ENCODE measurements around the gene LIPT1.
"Not testable (repeated sequence)": the region's sequence is repeated elsewhere in the genome, so short reads cannot be mapped to it uniquely, and the experiment has no call there.

The LIPT1 gene

GRCh38 chr2:99171377-99172140, 16.8 kb downstream of the LIPT1 start:
- DNase-seq (ENCODE audit: low read depth in 1 of 2, low spot score in 1 of 2) = no peak

DNA sequence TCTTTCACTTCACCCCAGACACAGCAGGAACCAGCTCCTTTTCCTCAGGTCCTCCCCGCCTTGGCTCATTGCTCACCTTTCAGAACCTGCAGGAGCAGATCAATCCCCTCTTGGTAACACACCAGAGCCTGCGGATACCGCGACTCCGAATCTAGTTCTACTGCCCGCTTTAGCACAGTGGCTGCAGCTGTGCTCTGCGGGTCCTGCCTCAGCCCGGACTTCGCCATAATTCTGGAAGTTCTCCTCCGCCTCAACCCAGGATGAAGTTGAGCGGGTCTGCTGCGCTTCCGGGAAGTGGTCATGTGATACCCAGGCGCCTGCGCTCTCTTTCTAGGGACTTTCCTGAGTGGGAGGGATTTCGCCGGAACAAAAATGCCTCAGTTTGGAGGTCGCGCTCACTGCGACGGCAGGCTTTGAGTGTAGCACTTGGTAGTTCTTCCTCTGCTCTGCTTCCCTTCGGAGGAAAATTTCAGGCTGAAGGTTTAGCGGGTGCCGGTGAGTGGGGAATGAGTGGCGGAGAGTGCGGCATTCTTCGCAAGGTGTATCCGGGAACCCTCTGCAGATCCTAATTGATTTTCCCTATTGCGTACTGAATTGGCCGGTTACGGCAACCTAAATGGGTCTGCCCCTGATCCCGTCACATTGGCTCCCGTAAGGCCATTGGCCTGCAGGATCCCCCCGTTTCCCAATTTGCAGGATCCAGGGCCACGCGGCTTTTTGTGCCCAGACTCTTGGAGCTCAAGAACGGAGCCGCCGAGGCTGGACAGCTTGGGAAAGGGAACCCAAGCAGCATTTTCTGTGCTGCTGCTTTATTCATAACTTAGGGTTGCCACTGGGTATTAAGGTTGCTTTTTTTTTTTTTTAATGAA, 26.2 kb downstream of the LIPT1 start, which contains the start of the genes MITD1 and MRPL30:
MITD1 (minus strand) TSS at position 304 of the 869 bp plus-strand sequence; CDS start at position 227, 77 bp downstream.
MRPL30 (plus strand) TSS at position 430 of the 869 bp plus-strand sequence. CDS start 5,020 bp downstream, outside the sequence.
- DNase-seq (ENCODE audit: low read depth in 1 of 2, low spot score in 1 of 2) = peak; percentile 68 to 79

DNA sequence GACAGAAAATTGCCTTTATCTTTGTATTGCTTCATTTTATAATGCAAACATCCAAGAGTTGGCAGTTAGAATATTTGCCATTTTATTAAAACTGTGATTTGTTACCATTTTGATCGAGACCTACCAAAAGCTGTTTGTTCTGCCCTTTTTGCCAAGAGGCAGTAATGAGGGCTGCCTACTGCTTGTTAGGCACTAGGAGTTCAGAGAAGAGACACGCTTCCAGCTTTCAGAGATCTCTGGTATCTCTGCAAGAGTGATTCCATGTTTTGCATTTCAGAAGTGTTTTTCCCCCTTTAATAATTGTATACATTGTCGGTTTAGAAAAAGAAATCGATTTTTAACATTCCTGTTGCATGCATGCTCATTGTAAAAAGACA, 26.8 kb downstream of the LIPT1 start:
- no peak for DNase-seq (ENCODE audit: low read depth in 1 of 2, low spot score in 1 of 2)

DNA sequence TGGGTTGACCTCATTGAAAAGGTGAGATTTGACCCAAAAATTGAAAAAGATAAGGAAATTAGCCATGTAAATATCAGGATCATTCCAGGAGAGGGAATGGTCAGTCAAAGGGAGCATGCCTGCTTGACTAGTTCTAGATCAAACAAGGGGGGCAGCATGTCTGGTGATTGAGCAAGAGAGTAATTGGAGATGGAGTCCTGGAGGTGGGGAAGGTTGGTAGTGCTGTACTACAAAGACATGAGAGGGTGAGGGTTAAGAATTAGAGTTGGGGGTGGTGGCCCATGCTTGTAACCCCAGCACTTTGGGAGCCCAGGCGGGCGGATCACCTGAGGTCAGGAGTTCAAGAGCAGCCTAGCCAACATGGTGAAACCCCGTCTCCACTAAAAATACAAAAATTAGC, 28.3 kb downstream of the LIPT1 start:
- no peak for DNase-seq (ENCODE audit: low read depth in 1 of 2, low spot score in 1 of 2)

DNA sequence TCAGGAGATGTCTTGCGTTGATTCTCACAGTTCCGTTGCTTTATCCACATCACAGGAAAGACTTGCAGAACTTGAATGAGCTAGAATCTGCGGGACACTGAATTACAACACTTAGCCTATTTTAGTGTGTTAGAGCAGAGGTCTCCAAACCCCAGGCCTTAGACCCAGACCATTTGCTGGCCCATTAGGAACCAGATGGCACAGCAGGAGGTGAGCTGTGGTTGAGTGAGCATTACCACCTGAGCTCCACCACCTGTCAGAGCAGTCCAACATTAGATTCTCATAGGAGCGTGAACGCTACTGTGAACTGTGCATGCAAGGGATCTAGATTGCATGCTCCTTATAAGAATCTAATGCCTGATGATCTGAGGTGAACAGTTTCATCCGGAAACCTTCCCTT, 30.0 kb downstream of the LIPT1 start:
- no peak for DNase-seq (ENCODE audit: low read depth in 1 of 2, low spot score in 1 of 2)

DNA sequence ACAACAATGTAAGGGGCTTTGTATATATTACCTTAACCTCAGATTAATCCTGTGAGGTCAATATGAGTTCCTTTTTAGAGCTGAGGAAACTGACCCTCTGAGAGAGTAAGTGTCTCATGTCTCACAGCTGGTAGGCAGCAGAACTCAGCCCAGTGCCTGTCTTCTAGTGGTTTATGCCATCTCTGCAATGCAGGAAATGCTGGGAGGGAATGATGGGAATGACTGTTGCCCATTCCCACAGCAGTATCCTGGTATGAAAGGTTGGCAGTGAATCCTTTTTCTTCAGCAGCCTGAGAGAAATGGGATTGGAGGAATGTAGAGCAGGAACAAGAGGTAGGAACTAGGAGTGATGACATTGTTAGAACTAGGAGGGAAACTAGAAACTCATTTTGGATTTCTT, 32.2 kb downstream of the LIPT1 start:
- no peak for DNase-seq (ENCODE audit: low read depth in 1 of 2, low spot score in 1 of 2)

DNA sequence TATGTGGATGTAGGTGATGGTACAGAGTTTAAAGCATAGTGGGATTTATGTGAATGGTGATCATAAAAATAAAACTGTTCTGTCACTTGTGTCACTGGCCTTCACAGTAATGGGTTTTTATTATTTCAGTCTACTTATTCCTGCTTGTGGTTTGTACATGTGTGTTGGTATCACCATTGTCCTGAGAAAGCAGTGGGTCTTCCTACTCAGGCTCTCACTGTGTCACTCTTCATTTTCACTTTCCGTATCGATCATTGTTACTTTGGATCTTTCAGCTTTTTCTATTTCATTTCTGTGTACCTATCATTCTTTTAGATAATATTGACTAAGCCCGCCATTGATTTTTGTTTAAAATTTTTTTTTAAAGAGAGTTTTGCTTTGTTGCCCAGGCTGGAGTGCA, 33.6 kb downstream of the LIPT1 start:
- DNase-seq (ENCODE audit: low read depth in 1 of 2, low spot score in 1 of 2) = no peak

DNA sequence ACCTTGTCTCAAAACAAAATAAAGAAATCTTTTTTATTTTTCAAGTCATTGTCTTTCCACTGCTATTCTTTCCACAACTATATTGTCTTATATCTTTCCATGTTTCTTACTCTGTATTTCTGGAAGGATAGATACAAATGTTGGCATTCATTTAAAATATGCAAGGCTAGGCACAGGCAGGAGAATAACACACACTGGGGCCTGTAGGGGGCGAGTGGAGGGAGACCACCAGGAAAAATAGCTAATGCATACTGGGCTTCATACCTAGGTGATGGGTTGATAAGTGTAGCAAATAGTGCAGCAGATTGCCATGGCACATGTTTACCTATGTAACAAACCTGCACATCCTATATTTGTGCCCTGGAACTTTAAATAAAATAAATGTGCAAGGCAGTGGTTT, 35.8 kb downstream of the LIPT1 start:
- no peak for DNase-seq (ENCODE audit: low read depth in 1 of 2, low spot score in 1 of 2)

DNA sequence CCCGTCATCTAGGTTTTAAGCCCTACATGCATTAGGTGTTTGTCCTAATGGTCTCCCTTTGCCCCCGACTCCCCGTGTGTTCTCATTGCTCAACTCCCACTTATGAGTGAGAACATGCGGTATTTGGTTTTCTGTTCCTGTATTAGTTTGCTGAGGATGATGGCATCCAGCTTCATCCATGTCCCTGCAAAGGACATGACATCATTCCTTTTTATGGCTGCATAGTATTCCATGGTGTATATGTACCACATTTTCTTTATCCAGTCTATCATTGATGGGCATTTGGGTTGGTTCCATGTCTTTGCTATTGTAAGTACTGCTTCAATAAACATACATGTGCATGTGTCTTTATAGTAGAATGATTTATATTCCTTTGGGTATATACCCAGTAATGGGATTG, 37.6 kb downstream of the LIPT1 start:
- not testable (repeated sequence) for DNase-seq (ENCODE audit: low read depth in 1 of 2, low spot score in 1 of 2)

- DNase-seq (ENCODE audit: low read depth in 1 of 2, low spot score in 1 of 2) = no peak
These were observed 43.5 kb downstream of the LIPT1 start for GRCh38 chr2:99198103-99198841.

- no peak for DNase-seq (ENCODE audit: low read depth in 1 of 2, low spot score in 1 of 2)
These were observed 45.5 kb downstream of the LIPT1 start for GRCh38 chr2:99200076-99200800.

- DNase-seq (ENCODE audit: low read depth in 1 of 2, low spot score in 1 of 2) = no peak
These were observed 47.4 kb downstream of the LIPT1 start for GRCh38 chr2:99201959-99202678.

GRCh38 chr2:99205491-99205890, 50.7 kb downstream of the LIPT1 start:
- DNase-seq (ENCODE audit: low read depth in 1 of 2, low spot score in 1 of 2) = no peak

Measured in stimulated activated CD4-positive, alpha-beta T cell treated with anti-CD3 and anti-CD28 coated beads, Interleukin-15, amount 100 ng/mL, for 1 hour (primary cell).